HepG2 (cell line): Measurements from ENCODE around the gene MARVELD3. TPM values are rescaled to one million over a fixed set of nuclear protein-coding genes. Genes with fewer than 3 reads are reported as not detected.
A peak's percentile ranks its signal among the peaks of the same experiment; 100 is the strongest.

Source experiments
- ATAD3A ChIP-seq: sonication (generic); formaldehyde crosslinking; IDR thresholded peaks from 2 replicates; pipeline ENCODE4 v1.4.0; 2020; ENCODE audit warnings: missing genetic modification reagents
- BHLHE40 ChIP-seq: IDR thresholded peaks from 2 replicates; pipeline ENCODE4 v1.6.1; 2011; ENCODE audit warnings: low read length, improper control_type of control experiment
- FOXK2 ChIP-seq: fragments of 450-650 bp; IDR thresholded peaks from 2 replicates; pipeline ENCODE4 v1.6.1; 2016
- FOXO1 ChIP-seq: sonication (generic); formaldehyde crosslinking; IDR thresholded peaks from 2 replicates; pipeline ENCODE4 v1.4.0; 2020; ENCODE audit warnings: missing genetic modification reagents
- LRRFIP1 ChIP-seq: sonication (generic); formaldehyde crosslinking; conservative IDR thresholded peaks from 2 replicates; pipeline ENCODE4 v1.4.0; 2020; ENCODE audit warnings: missing genetic modification reagents
- MAF1 ChIP-seq: sonication (generic); formaldehyde crosslinking; IDR thresholded peaks from 2 replicates; pipeline ENCODE4 v1.5.0; 2020; ENCODE audit warnings: missing genetic modification reagents, borderline replicate concordance
- MAZ ChIP-seq, 2 experiments: sonication (generic) in 1 of 2; formaldehyde crosslinking in 1 of 2; IDR thresholded peaks; 2 replicates each; pipeline versions ENCODE4 v1.5.0 to v1.6.1; 2012 to 2020; ENCODE audit warnings: low read depth in 2 of 2, mild to moderate bottlenecking in 2 of 2, borderline replicate concordance in 1 of 2, improper control_type of control experiment in 1 of 2, low read length in 1 of 2, missing genetic modification reagents in 1 of 2, moderate library complexity in 1 of 2
- MEIS1 ChIP-seq: sonication (generic); formaldehyde crosslinking; IDR thresholded peaks from 2 replicates; pipeline ENCODE4 v1.9.0; 2021; ENCODE audit warnings: mild to moderate bottlenecking, missing genetic modification reagents, moderate library complexity, borderline replicate concordance
- MEIS2 ChIP-seq: sonication (generic); formaldehyde crosslinking; IDR thresholded peaks from 2 replicates; pipeline ENCODE4 v1.9.0; 2021; ENCODE audit warnings: mild to moderate bottlenecking, missing genetic modification reagents
- PAWR ChIP-seq: sonication (generic); formaldehyde crosslinking; IDR thresholded peaks from 2 replicates; pipeline ENCODE4 v1.4.0; 2020; ENCODE audit warnings: missing genetic modification reagents, mild to moderate bottlenecking, borderline replicate concordance
- PLRG1 ChIP-seq: fragments of 450-650 bp; conservative IDR thresholded peaks from 2 replicates; pipeline ENCODE4 v1.6.1; 2016
- PTBP1 ChIP-seq: fragments of 200-400 bp; formaldehyde crosslinking; IDR thresholded peaks from 2 replicates; pipeline ENCODE4 v1.6.1; 2018; ENCODE audit warnings: low read length, low read depth; ENCODE audit not compliant: poor library complexity, severe bottlenecking
- RBM39 ChIP-seq: fragments of 200-400 bp; formaldehyde crosslinking; IDR thresholded peaks from one replicate; pipeline ENCODE4 v1.6.1; 2018; ENCODE audit warnings: antibody characterized with exemption, mild to moderate bottlenecking, low read depth, low read length; ENCODE audit not compliant: poor library complexity, severe bottlenecking
- SNAPC2 ChIP-seq: sonication (generic); formaldehyde crosslinking; IDR thresholded peaks from 2 replicates; pipeline ENCODE4 v1.8.1; 2022; ENCODE audit warnings: mild to moderate bottlenecking, missing genetic modification reagents
- THAP8 ChIP-seq: sonication (generic); formaldehyde crosslinking; IDR thresholded peaks from 2 replicates; pipeline ENCODE4 v1.5.1; 2020; ENCODE audit warnings: missing genetic modification reagents, mild to moderate bottlenecking, borderline replicate concordance
- USF2 ChIP-seq, 2 experiments: sonication (generic) in 1 of 2; formaldehyde crosslinking in 1 of 2; IDR thresholded peaks; 2 replicates each; pipeline versions ENCODE4 v1.5.1 to v1.6.1; 2011 to 2020; ENCODE audit warnings: borderline replicate concordance in 1 of 2, low read depth in 1 of 2, low read length in 1 of 2, mild to moderate bottlenecking in 1 of 2, missing genetic modification reagents in 1 of 2, moderate library complexity in 1 of 2
- ZBTB26 ChIP-seq: IDR thresholded peaks from 2 replicates; pipeline ENCODE4 v1.6.1; 2016; ENCODE audit warnings: missing compliant biosample characterization, missing genetic modification reagents, borderline replicate concordance
- ZNF101 ChIP-seq: sonication (generic); formaldehyde crosslinking; IDR thresholded peaks from 2 replicates; pipeline ENCODE4 v1.4.0; 2020; ENCODE audit warnings: mild to moderate bottlenecking, low read depth, missing genetic modification reagents, borderline replicate concordance
- ZNF282 ChIP-seq: fragments of 450-650 bp; IDR thresholded peaks from 2 replicates; pipeline ENCODE4 v1.6.1; 2018; ENCODE audit not compliant: partially characterized antibody
- ZNF430 ChIP-seq: sonication (generic); formaldehyde crosslinking; IDR thresholded peaks from 2 replicates; pipeline ENCODE4 v1.9.0; 2021; ENCODE audit warnings: mild to moderate bottlenecking, missing genetic modification reagents
- ZNF468 ChIP-seq: sonication (generic); formaldehyde crosslinking; IDR thresholded peaks from 2 replicates; pipeline ENCODE4 v1.8.0; 2022; ENCODE audit warnings: mild to moderate bottlenecking, moderate library complexity, missing genetic modification reagents
- ZNF782 ChIP-seq: sonication (generic); formaldehyde crosslinking; IDR thresholded peaks from 2 replicates; pipeline ENCODE4 v1.4.0; 2020; ENCODE audit warnings: missing genetic modification reagents, mild to moderate bottlenecking, borderline replicate concordance
- polyA plus RNA-seq, 8 experiments: library from polyadenylated mRNA; depleted of rRNA in 3 of 8; stranded (reverse) in 7 of 8; unstranded in 1 of 8; fragments of >200 nt; fragmentation: Illumina TruSeq in 4 of 8; extraction: Trizol in 4 of 8; gene quantifications; 2 replicates each; pipeline versions ENCODE4 v1.2.1 to v1.2.3, GENCODE V29; 2011 to 2016; ENCODE audit warnings: low read depth in 4 of 8, missing spikeins in 1 of 8, mixed read lengths in 1 of 8; ENCODE audit not compliant: insufficient read depth in 1 of 8
- total RNA-seq, 5 experiments: library from RNA; depleted of rRNA; stranded (reverse); fragments of >200 nt; fragmentation: Illumina TruSeq; extraction: Trizol; gene quantifications; 2 replicates each; pipeline ENCODE4 v1.2.3, GENCODE V29; 2016; ENCODE audit warnings: low read depth in 1 of 5

The MARVELD3 gene
- total and polyA plus RNA-seq, 2 of the 13 experiments (the other 11 are each of a cell fraction or from before 2014, with no cell fraction given) = 4.8 to 5.6 TPM

GRCh38 chr16:71594000-71594646, 31.9 kb upstream of the MARVELD3 start (continued):
- TF ChIP-seq FOXO1 (CRISPR knock-in tag) = peak; percentile 68
- TF ChIP-seq MAF1 = no peak
- TF ChIP-seq ZNF468 = no peak
- TF ChIP-seq PLRG1 = no peak
- no peak for TF ChIP-seq THAP8 (CRISPR knock-in tag)
- no peak for TF ChIP-seq RBM39
- TF ChIP-seq ZNF782 = no peak
- no peak for TF ChIP-seq MEIS2
- no peak for TF ChIP-seq PTBP1
- TF ChIP-seq BHLHE40 = no peak; the same call in 1 of the 2 replicates
- TF ChIP-seq USF2 (IDR thresholded peaks at IDR 0.05; ENCODE audit: low read depth, low read length) = no peak
- TF ChIP-seq USF2 (CRISPR knock-in tag; IDR thresholded peaks at IDR 0.05; ENCODE audit: borderline replicate concordance) = no peak; the same call in 1 of the 2 replicates
- no peak for TF ChIP-seq LRRFIP1 (CRISPR knock-in tag)
- TF ChIP-seq ZNF282 = no peak
- no peak for TF ChIP-seq FOXK2
- no peak for TF ChIP-seq PAWR
- no peak for TF ChIP-seq ZNF101
- TF ChIP-seq ZNF430 = no peak
- no peak; the same call in 1 of the 2 replicates for TF ChIP-seq MEIS1 (CRISPR knock-in tag)
- no peak for TF ChIP-seq MAZ (IDR thresholded peaks at IDR 0.05; ENCODE audit: borderline replicate concordance, low read depth, low read length)
- TF ChIP-seq MAZ (CRISPR knock-in tag; IDR thresholded peaks at IDR 0.05; ENCODE audit: low read depth) = peak; percentile 24
- TF ChIP-seq ZBTB26 = no peak
- TF ChIP-seq SNAPC2 = no peak
- no peak for TF ChIP-seq ATAD3A
